ENCODE data around the gene TNIK.

The TNIK gene

GRCh38 chr3:171169443-171169842 is 290.8 kb downstream of the TNIK start:
- no peak for DNase-seq (ENCODE audit: low spot score)
- TF ChIP-seq, protein P1, sequence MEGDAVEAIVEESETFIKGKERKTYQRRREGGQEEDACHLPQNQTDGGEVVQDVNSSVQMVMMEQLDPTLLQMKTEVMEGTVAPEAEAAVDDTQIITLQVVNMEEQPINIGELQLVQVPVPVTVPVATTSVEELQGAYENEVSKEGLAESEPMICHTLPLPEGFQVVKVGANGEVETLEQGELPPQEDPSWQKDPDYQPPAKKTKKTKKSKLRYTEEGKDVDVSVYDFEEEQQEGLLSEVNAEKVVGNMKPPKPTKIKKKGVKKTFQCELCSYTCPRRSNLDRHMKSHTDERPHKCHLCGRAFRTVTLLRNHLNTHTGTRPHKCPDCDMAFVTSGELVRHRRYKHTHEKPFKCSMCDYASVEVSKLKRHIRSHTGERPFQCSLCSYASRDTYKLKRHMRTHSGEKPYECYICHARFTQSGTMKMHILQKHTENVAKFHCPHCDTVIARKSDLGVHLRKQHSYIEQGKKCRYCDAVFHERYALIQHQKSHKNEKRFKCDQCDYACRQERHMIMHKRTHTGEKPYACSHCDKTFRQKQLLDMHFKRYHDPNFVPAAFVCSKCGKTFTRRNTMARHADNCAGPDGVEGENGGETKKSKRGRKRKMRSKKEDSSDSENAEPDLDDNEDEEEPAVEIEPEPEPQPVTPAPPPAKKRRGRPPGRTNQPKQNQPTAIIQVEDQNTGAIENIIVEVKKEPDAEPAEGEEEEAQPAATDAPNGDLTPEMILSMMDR (IDR thresholded peaks at IDR 0.05; ENCODE audit: borderline replicate concordance, control extremely low read depth, extremely low read depth, insufficient read depth, missing control alignments), result no peak
- in situ Hi-C loops (cut with MboI; ENCODE audit: low sequenced_read_pairs, unreplicated experiment), result no loop called here

GRCh38 chr3:171168551-171168950 is 291.7 kb downstream of the TNIK start:
- no peak for DNase-seq (ENCODE audit: low spot score)
- in situ Hi-C loops (cut with MboI; ENCODE audit: low sequenced_read_pairs, unreplicated experiment), result no loop called here
- TF ChIP-seq, protein P1 (IDR thresholded peaks at IDR 0.05; ENCODE audit: borderline replicate concordance, control extremely low read depth, extremely low read depth, insufficient read depth, missing control alignments), result no peak

GRCh38 chr3:171168086-171168485 is 292.1 kb downstream of the TNIK start:
- no peak for DNase-seq (ENCODE audit: low spot score)
- in situ Hi-C loops (cut with MboI; ENCODE audit: low sequenced_read_pairs, unreplicated experiment), result no loop called here
- TF ChIP-seq, protein P1 (IDR thresholded peaks at IDR 0.05; ENCODE audit: borderline replicate concordance, control extremely low read depth, extremely low read depth, insufficient read depth, missing control alignments), result no peak

DNA sequence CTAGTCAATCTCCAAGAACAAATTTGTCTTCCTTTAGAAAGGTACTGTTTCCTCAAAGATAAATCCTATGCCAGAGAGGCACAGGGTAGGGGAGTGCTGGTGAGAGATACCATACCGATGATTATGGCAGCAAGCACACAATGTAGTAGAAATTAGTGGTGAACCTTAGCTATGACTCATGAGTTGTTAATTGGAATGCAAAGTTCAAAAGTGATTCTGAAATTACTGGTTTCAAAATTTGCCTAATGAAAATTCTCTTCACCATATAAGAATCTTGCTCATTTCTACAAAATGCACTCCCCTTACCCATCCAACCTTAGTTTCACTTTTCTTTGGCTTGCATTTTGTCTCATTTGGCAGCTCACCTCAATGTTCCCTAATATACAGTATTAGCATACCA is 294.2 kb downstream of the TNIK start:
- in situ Hi-C loops (cut with MboI; ENCODE audit: low sequenced_read_pairs, unreplicated experiment), result no loop called here
- TF ChIP-seq, protein P1 (IDR thresholded peaks at IDR 0.05; ENCODE audit: borderline replicate concordance, control extremely low read depth, extremely low read depth, insufficient read depth, missing control alignments), result no peak
- DNase-seq (ENCODE audit: low spot score), result no peak

GRCh38 chr3:171165499-171165921 is 294.7 kb downstream of the TNIK start:
- in situ Hi-C loops (cut with MboI; ENCODE audit: low sequenced_read_pairs, unreplicated experiment), result no loop called here
- TF ChIP-seq, protein P1 (IDR thresholded peaks at IDR 0.05; ENCODE audit: borderline replicate concordance, control extremely low read depth, extremely low read depth, insufficient read depth, missing control alignments), result no peak
- no peak for DNase-seq (ENCODE audit: low spot score)

DNA sequence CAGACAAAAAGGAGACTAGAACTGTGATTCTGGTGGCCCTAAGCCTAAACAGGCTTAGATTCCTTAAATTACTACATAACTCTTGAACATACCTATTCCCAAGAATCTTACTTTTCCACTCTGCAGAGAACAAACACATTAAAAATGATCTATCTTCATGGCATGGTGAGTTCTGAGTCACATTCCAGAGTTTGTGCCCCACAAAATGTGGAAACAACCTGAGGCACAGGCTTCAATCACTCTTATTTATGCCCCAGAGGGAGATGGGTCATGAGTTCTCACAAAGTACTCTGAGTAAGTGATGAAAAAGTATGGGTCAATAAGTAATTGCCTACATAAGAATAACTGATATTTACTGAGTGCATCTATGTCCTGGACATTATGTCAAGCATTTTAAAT is 296.1 kb downstream of the TNIK start:
- DNase-seq (ENCODE audit: low spot score), result no peak
- TF ChIP-seq, protein P1 (IDR thresholded peaks at IDR 0.05; ENCODE audit: borderline replicate concordance, control extremely low read depth, extremely low read depth, insufficient read depth, missing control alignments), result no peak
- in situ Hi-C loops (cut with MboI; ENCODE audit: low sequenced_read_pairs, unreplicated experiment), result no loop called here

Data from GM13976 (cell line).